ENCODE measurements around the gene IFITM1.
"Not testable (repeated sequence)": the region's sequence is repeated elsewhere in the genome, so short reads cannot be mapped to it uniquely, and the experiment has no call there.

IFITM1 gene

GRCh38 chr11:299081-299891 lies 14.6 kb upstream of the IFITM1 start, which contains the start of gene IFITM5:
IFITM5 (minus strand) TSS chr11:299526; CDS start chr11:299490, 36 bp downstream.
- no peak within 1 kb of the TSS for H3K4me3 ChIP-seq (ENCODE audit: low read length)
- peaks cover 4% of the 10 kb centered on the region; the same call in 1 of the 2 replicates for H3K36me3 ChIP-seq (ENCODE audit: insufficient read depth, low read depth, low read length)
- peaks cover 9% of the 10 kb centered on the region for H3K4me1 ChIP-seq (ENCODE audit: insufficient read depth, low read length)
- peak within 1 kb of the TSS; percentile 42; the same call in 1 of the 2 replicates for H3K9ac ChIP-seq (ENCODE audit: low read depth, low read length)
- no peak within 1 kb of the TSS for H3K27ac ChIP-seq (ENCODE audit: low read length)
- no peaks in the 10 kb centered on the region for H3K27me3 ChIP-seq (ENCODE audit: insufficient read depth, low read length)
- H3K9me3 ChIP-seq (ENCODE audit: insufficient read depth, low read depth, low read length): no peaks in the 10 kb centered on the region

DNA sequence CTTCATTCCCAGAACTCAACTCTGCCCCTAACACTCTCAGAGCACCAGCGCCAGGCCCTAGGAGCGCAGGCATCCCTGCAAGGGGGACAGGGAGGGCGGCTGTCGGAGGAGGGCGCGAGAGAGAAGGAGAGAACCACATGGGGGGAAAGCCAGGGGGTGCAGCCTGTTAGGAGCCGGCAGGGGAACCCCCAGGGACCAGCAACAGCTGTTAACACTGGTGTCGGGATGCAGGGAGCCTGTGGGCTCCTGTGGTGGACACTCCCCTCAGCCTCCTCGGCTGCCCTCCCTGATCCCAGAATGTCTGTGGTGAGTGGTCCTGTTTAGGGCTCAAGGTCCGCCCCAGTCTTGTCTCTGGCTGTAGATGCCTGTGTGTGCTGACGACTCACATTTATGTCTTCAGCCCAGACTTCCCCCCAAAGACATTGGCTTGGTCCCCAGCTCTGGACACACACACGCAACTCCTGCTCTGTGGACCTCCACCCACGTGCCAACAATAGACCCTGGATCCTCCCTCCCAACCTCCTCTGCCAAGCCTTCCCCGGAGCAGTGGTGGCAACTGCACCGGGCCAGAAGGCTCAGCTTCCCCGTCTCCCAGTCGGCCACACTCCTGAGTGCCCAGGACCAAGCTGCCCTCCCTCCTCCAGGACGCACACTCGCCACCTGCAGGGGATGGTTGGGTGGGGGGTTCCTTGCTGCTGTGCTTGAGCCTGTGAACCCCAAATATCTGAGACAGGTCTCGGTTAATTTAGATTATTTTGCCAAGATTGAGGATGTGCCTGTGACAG lies 13.7 kb upstream of the IFITM1 start:
- peak overlapping the region; percentile 42; the same call in 1 of the 2 replicates for H3K9ac ChIP-seq (ENCODE audit: low read depth, low read length)
- H3K27ac ChIP-seq (ENCODE audit: low read length): no peak overlapping the region
- H3K27me3 ChIP-seq (ENCODE audit: insufficient read depth, low read length): no peaks in the 10 kb centered on the region
- H3K36me3 ChIP-seq (ENCODE audit: insufficient read depth, low read depth, low read length): no peaks in the 10 kb centered on the region
- H3K4me1 ChIP-seq (ENCODE audit: insufficient read depth, low read length): peaks cover 11% of the 10 kb centered on the region
- no peaks in the 10 kb centered on the region for H3K9me3 ChIP-seq (ENCODE audit: insufficient read depth, low read depth, low read length)
- no peak overlapping the region for H3K4me3 ChIP-seq (ENCODE audit: low read length)

GRCh38 chr11:303363-303762 lies 10.5 kb upstream of the IFITM1 start:
- Histone ChIP-seq H3K4me1 (ENCODE audit: insufficient read depth, low read length) (peaks cover 27% of the 10 kb centered on the region), H3K9ac (ENCODE audit: low read depth, low read length) (no peak overlapping the region), H3K36me3 (ENCODE audit: insufficient read depth, low read depth, low read length) (no peaks in the 10 kb centered on the region), H3K4me3 (ENCODE audit: low read length) (no peak overlapping the region), H3K9me3 (ENCODE audit: insufficient read depth, low read depth, low read length) (no peaks in the 10 kb centered on the region), H3K27me3 (ENCODE audit: insufficient read depth, low read length) (no peaks in the 10 kb centered on the region), H3K27ac (ENCODE audit: low read length) (no peak overlapping the region)

GRCh38 chr11:304061-304506 lies 9.8 kb upstream of the IFITM1 start:
- peaks cover 29% of the 10 kb centered on the region for H3K4me1 ChIP-seq (ENCODE audit: insufficient read depth, low read length)
- no peak overlapping the region for H3K27ac ChIP-seq (ENCODE audit: low read length)
- no peaks in the 10 kb centered on the region for H3K9me3 ChIP-seq (ENCODE audit: insufficient read depth, low read depth, low read length)
- no peak overlapping the region; the same call in 1 of the 2 replicates for H3K9ac ChIP-seq (ENCODE audit: low read depth, low read length)
- H3K36me3 ChIP-seq (ENCODE audit: insufficient read depth, low read depth, low read length): no peaks in the 10 kb centered on the region
- H3K4me3 ChIP-seq (ENCODE audit: low read length): no peak overlapping the region
- H3K27me3 ChIP-seq (ENCODE audit: insufficient read depth, low read length): no peaks in the 10 kb centered on the region

GRCh38 chr11:304915-305843 lies 8.7 kb upstream of the IFITM1 start:
- Histone ChIP-seq H3K27ac (ENCODE audit: low read length) (peak overlapping the region; percentile 23), H3K4me3 (ENCODE audit: low read length) (peak overlapping the region; percentile 50; the same call in 1 of the 2 replicates), H3K36me3 (ENCODE audit: insufficient read depth, low read depth, low read length) (no peaks in the 10 kb centered on the region), H3K4me1 (ENCODE audit: insufficient read depth, low read length) (peaks cover 32% of the 10 kb centered on the region), H3K9me3 (ENCODE audit: insufficient read depth, low read depth, low read length) (no peaks in the 10 kb centered on the region), H3K9ac (ENCODE audit: low read depth, low read length) (peak overlapping the region; percentile 62; the same call in 1 of the 2 replicates), H3K27me3 (ENCODE audit: insufficient read depth, low read length) (no peaks in the 10 kb centered on the region)

- Histone ChIP-seq H3K9ac (ENCODE audit: low read depth, low read length) (peak overlapping the region; percentile 52; the same call in 1 of the 2 replicates), H3K27ac (ENCODE audit: low read length) (peak overlapping the region; percentile 23), H3K9me3 (ENCODE audit: insufficient read depth, low read depth, low read length) (no peaks in the 10 kb centered on the region), H3K27me3 (ENCODE audit: insufficient read depth, low read length) (no peaks in the 10 kb centered on the region), H3K4me3 (ENCODE audit: low read length) (peak overlapping the region; percentile 50; the same call in 1 of the 2 replicates), H3K36me3 (ENCODE audit: insufficient read depth, low read depth, low read length) (no peaks in the 10 kb centered on the region), H3K4me1 (ENCODE audit: insufficient read depth, low read length) (peaks cover 25% of the 10 kb centered on the region; the same call in 1 of the 2 replicates)
These were observed 8.0 kb upstream of the IFITM1 start for GRCh38 chr11:305844-306211.

DNA sequence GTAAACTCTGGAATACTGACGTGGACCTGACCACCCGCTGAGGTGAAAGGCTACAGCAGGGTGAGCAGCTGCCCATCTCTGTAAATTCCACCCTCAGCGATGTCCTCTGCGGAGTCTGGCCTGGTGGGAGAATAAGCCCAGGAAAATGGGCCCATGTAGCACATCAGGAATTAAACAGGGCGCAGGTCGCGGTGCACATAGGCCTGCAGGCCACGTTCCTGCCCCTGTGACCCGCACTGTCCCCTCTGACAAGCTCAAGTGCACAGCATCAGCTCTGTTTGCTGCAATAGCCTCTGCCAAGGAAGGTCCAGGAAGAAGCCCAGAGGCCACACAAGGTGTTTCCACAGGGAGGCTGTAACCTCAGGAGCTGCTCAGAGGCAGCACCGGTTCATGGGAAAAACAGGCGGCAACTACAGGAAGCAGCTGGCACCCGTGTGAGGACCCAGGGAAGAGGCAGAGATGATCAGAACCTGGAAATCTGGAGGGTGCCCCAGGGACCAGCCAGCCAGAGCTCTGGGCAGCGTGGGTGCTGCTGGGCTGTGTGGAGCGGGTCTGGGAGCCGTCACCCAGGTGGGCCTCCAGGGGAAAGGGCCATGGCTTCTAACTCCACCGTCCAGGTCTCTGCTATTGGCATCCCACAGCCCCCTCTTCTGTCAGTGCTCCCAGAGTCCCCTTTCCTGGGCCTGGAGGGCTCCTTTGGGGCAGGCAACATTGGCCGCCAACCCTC lies 7.0 kb upstream of the IFITM1 start:
- Histone ChIP-seq H3K27me3 (ENCODE audit: insufficient read depth, low read length) (peaks cover 3% of the 10 kb centered on the region; the same call in 1 of the 2 replicates), H3K36me3 (ENCODE audit: insufficient read depth, low read depth, low read length) (no peaks in the 10 kb centered on the region), H3K4me1 (ENCODE audit: insufficient read depth, low read length) (peaks cover 25% of the 10 kb centered on the region; the same call in 1 of the 2 replicates), H3K9me3 (ENCODE audit: insufficient read depth, low read depth, low read length) (no peaks in the 10 kb centered on the region), H3K9ac (ENCODE audit: low read depth, low read length) (no peak overlapping the region; the same call in 1 of the 2 replicates), H3K4me3 (ENCODE audit: low read length) (no peak overlapping the region), H3K27ac (ENCODE audit: low read length) (no peak overlapping the region)

DNA sequence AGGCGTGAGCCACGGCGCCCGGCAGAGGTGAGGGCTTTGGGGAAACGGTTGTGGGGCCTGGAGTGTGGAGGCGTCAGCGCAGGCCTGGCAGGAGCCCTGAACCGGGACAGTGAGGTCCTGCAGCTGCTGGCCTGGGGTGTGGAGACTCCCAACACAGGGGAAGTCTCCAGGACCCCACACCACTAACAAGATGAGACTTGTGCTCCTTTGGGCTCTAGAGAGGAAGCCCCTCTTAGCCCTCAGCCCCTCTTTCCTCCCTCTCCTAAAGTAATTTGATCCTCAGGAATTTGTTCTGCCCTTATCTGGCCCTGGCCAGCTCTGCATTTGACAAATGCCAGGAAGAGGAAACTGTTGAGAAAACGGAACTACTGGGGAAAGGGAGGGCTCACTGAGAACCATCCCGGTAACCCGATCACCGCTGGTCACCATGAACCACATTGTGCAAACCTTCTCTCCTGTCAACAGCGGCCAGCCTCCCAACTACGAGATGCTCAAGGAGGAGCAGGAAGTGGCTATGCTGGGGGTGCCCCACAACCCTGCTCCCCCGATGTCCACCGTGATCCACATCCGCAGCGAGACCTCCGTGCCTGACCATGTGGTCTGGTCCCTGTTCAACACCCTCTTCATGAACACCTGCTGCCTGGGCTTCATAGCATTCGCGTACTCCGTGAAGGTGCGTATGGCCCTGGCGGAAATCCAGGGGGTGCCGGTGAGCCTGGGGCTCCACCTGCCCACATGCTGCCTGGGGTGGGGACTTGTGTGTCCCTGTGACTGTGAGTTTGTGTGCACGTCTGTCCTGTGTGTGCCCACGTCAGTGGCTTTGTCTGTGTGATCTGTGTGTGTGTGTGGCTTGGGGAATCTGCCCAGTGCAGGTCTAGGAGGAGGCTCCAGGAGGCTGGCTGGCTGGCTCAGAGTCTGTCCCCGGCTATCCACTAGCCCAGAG lies 5.8 kb upstream of the IFITM1 start, which contains the start of gene IFITM2:
TSS of gene IFITM2 (plus strand) at position 51 of the 943 bp plus-strand sequence. CDS start at position 428, 377 bp downstream.
- H3K27ac ChIP-seq (ENCODE audit: low read length); H3K27me3 ChIP-seq (ENCODE audit: insufficient read depth, low read length); H3K36me3 ChIP-seq (ENCODE audit: insufficient read depth, low read depth, low read length); H3K9me3 ChIP-seq (ENCODE audit: insufficient read depth, low read depth, low read length): not testable (repeated sequence)
- peaks cover 34% of the 10 kb centered on the region; the same call in 1 of the 2 replicates for H3K4me1 ChIP-seq (ENCODE audit: insufficient read depth, low read length)
- peak within 1 kb of the TSS; percentile 14; the same call in 1 of the 2 replicates for H3K9ac ChIP-seq (ENCODE audit: low read depth, low read length)
- H3K4me3 ChIP-seq (ENCODE audit: low read length): peak within 1 kb of the TSS; percentile 61

GRCh38 chr11:308740-309665 lies 4.8 kb upstream of the IFITM1 start:
- not testable (repeated sequence) for H3K27ac ChIP-seq (ENCODE audit: low read length); H3K9me3 ChIP-seq (ENCODE audit: insufficient read depth, low read depth, low read length); H3K27me3 ChIP-seq (ENCODE audit: insufficient read depth, low read length); H3K9ac ChIP-seq (ENCODE audit: low read depth, low read length); H3K36me3 ChIP-seq (ENCODE audit: insufficient read depth, low read depth, low read length)
- Histone ChIP-seq H3K4me3 (ENCODE audit: low read length) (peak overlapping the region; percentile 45), H3K4me1 (ENCODE audit: insufficient read depth, low read length) (peaks cover 40% of the 10 kb centered on the region; the same call in 1 of the 2 replicates)

Measured in iPS-20b (cell line).